GM18858 (cell line): ENCODE data around the gene FSD2.

Source experiments
- ATAC-seq: cut with Tn5 transposase; IDR thresholded peaks from one replicate; pipeline ENCODE4 v1.9.1; 2021; ENCODE audit not compliant: unreplicated experiment

FSD2 gene, protein sequence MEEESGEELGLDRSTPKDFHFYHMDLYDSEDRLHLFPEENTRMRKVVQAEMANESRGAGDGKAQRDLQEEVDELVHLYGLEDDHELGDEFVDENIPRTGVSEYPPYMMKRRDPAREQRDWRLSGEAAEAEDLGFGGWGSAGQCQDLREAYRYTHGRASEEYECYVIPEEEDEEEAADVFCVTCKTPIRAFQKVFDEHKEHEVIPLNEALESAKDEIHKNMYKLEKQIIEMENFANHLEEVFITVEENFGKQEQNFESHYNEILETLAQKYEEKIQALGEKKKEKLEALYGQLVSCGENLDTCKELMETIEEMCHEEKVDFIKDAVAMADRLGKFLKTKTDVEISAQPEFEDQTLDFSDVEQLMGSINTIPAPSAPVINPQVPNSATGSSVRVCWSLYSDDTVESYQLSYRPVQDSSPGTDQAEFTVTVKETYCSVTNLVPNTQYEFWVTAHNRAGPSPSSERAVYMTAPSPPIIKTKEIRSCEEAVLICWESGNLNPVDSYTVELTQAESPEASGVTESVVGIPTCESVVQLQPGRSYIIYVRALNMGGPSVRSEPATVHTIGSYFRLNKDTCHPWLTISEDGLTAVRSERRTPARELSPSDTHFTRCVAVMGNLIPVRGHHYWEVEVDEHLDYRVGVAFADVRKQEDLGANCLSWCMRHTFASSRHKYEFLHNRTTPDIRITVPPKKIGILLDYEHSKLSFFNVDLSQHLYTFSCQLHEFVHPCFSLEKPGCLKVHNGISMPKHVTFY

DNA sequence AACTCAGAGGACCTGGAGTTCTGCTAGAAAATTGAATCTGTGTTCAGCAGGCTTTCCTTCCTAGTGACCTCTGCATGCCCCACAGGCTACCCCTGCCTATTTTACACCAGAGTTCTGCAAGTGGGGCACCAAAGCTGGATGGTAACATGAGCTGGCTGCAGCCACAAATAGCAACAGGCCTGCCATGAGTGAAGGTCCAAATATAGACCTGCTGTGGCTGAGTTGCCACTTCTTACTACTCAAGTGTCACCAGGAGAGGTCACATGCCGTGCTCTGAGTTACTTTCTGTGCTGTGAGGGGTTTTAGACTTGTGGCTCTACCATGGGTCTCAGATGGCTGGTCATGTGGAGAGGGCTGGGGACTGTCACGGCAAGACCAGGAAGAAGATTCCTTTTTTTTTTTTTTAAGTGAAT, at the start of gene FSD2:
FSD2 (minus strand) TSS at position 76 of the 413 bp plus-strand sequence. CDS start 18,679 bp downstream, outside the sequence.
- peak; percentile 64 for ATAC-seq

DNA sequence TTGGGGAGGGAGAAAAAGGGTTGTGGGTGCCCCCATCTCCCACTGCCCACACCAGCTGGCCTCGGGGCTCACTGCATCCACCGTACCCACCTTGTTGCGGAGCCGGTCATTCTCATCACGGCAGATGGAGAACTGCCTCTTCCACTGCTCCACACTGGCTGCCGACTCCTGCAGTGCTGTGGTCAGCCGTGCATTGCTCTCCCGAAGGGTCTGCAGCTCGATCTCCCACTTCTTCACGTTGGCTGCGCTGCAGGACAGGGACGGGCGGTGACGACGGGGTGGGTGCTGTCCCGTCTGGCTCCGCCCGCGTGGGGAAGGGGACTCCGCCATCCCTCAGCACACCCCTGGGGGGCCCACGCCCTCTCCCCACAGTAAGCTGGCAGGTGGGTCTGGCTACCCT, 48.7 kb upstream of the FSD2 start:
- no peak for ATAC-seq

DNA sequence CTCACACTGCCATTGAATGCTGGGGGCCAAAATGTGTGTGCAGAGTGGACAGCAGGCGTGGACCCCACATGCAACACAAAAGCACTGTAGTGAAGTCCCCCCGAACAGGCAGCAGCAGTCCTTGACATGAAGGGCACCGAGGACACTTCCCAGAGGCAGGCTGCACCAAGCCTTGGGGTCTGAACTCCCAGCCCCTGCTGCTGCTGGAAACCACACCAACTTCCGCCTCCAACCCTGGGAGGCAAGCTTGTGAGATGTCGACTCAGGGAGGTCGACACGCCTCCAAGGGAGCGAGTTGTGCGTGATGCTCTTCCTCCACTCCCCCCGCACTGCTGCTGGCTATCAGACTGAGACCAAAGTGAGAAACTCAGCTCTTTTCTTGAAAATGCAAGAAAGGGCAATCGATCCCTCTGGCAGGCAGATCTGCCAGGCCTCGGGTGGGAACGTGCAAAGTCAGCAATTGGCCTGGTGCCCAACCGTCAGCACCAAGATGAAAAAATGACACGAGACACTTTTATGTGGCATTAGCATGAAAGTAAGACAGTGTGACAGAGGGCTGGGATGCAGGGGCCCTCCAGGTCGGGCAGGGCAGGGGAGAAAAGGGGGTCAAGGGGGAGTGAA, 47.2 kb upstream of the FSD2 start:
- ATAC-seq = no peak

DNA sequence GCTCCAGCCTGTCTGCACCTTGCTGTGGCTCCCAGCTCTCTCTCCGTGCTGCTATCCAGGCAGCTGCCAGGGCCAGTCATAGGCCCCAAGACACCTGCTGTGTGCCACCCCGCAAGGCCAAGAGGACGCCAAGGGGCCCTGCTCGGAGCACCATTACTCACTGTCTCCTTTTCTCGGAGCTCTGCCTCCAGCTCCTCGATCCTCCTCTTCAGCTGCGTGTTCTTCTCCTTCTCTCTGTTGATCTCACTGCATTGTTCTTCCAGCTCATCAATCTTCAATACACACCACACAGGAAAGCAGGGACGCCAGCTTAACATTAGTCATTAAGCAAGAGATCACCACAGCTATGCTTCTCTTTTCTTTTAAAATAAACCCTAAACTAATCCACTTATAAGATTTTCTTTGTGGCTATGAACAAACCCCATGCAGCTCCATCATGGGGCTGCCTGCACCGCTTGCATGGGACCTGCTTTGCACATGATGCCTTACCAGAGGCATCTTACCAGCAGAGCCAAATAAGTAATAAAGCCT, 46.2 kb upstream of the FSD2 start:
- ATAC-seq = no peak

DNA sequence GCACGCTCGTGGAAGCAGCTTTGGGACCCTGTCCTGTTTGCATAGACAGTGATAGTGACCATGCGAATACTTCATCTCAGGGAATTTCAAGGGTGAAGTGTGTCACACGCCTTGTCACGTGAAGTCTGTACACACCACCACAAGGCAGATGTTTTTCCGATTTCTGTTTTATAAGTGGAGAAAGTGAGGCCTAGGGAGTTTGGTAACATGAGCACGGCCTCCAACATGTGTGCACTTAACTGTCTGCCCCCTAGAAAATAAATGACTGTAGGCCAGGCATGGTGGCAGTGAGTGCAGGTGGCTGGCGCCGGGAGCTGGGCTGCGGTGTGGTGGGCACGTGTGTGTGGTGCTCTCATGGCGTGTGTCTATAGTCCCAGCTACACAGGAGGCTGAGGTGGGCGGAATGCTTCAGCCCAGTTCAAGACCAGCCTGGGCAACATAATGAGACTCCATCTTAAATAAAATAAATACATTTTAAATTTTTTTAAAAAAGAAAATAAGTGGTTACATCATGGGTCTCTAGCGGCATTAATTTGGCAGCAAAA, 45.5 kb upstream of the FSD2 start:
- no peak for ATAC-seq

DNA sequence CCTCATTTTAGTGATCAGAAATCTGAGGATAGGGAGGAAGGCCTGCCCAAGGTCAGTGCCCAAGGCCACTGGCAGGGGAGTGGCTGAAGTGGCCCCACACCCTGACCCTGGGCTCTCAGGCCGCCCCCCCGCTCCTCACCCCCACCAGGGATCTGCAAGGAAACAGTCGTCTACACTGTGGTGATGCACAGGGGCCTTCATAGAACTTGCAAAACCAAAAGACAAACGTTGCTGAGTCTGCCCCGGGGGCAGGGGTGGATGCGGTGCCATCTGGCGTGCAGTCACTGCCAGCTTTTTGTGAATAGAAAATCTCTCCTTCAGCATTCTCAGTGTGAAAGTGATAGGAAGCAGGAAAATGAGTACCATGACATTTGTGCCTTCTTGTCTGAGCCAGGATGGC, 44.9 kb upstream of the FSD2 start:
- no peak for ATAC-seq

DNA sequence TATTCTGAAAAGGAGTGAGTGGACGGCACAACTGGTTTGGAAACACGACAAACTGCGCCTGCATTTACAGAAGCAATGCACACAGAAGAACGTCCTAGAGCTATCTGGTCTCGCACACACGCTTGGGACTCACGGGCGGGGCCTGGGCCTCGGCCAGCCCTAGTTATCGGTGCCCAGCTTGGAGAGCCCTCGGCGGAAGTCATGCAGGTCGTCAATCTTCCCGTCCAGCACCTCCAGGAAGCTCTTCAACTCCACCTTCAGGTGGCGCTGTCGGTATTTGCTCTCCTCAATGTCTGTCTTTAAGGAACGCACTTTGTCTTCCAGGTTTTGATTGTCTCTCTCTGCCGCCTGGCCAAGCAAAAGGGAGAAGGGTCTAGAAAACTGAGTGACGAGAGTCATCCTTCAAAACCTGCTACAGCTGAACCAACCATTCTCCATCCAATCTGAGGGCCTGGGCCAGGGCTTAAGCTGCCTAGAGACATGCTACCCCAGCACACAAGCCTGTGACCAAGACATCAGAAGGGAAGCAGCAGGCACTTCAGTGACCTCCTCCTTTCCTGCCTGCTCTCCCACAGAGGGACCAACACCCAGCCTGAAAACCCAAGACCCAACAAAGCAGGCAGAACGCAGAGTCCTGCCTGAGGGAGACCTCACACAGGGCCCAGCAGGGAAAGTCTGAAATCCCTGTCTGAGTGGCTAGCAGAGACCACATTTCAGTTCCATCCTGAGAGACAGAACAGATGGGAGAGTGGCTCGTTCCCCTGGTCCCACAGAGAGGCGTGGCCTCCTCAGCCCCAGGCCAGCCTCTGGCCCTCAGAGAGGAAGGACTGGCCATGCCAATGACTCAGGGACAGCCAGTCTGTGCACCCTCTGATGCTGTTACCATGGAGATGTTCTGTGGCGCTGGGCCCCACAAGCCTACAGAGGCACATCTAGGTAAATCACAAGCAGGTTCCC, 44.0 kb upstream of the FSD2 start:
- ATAC-seq = no peak

DNA sequence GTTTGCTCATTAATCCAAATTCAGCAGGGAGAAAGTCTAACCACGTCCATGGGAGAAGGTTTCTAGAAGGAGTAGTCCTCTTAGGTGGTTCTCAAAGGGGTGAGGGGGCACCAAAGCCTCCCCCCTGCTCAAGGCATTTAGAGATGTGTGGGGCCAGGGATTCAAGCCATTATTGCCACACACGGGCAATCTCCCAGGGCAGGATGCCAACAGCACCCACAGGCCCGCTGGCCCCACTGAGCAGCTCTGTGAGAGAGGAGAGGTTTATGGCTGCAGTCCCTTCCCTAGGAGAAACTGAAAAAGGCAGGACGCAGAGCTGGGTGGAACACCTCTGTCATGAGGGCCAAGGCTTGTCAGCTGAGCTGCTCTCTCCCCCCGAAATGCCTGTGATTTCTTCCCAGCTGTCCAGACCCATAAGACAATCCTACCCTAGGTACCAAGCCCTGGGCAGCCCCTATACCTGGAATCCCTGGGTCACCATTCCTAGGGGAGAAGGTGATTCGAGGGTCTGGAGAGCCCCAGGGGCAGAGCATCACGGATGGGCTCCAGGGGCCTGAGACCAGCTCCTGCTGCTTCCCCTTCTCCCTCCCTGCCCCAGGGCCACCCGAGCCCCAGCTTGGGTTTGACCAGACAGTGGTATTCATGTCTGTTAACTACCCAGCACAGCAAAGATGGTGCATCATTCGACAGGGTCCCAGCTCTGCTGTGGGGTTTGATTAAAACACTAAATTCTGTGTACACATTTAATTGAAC, 42.5 kb upstream of the FSD2 start:
- ATAC-seq = no peak

DNA sequence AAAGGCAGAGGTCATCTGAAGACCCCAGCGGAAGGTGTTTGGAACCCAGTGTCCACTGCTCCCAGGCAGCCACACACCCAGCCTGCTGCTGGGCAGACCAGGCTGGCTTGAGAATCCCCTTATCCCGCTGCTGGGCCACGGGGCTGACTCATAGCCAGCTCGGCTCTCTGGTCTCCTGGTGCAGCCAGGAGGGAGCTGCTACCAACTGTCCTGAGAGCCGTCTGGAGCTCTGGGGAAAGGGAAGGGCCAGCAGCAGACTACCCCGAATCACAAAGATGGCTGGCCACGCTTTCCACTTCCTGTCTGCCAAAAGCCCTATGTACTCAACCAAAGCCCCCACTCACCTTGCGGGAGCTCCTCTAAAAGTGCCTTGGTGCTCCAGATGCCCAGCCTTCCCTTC, 41.8 kb upstream of the FSD2 start:
- ATAC-seq = no peak

DNA sequence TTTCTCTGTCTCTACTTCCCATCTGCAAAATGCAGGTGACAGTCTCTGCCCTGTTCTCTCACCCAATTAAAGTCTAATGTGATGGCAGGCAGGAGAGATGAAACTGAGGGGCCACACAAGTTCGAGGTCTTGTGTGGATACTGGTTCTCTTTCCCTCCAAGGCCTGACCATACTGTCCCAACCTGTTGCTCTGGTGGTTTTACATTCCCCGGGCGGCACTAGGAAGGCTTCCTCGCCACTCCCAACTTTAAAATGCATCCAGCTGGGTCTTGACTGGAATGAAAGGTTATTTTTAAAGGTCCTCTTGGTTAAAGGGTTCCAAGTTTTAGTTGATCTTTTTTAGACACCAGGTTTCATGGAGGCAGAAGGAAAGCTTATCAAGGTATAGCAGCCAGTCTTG, 40.8 kb upstream of the FSD2 start:
- no peak for ATAC-seq

DNA sequence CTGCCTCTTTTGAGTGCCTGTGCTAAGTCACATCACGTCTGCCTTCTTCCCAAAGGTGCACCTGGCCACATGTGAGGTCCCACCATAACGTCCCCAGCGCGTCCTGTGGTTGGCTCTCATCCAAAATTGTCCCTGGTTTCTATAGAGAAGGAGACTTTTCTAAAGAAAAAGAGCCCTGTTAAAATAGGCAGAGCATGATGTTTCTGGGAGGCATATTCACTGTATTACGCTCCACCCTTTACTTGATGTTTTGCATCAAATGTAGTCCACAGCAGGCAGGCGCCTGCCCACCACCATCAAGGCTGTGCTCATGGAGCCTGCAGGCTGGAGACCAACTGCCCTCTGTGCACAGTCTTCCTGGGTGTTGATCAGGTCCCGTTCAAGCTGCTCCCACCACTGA, 39.8 kb upstream of the FSD2 start:
- no peak for ATAC-seq

DNA sequence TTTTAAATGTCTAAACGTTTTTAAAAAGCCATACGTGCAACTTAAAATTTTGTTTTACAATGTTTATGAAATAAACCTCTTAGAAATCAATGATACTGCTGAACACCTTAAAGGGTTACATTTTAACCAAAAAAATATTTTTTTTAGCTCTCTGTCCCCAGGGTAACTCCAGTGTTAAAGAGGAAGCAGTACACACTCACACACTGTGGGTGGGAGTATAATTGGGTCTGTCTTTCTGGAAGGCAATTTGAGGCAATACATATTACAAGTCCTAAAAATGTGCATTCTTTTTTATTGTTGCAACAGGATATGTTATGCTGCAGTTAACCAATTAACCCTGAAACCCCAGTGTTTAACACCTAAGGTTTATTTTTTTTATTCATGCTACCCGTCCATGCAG, 37.7 kb upstream of the FSD2 start:
- ATAC-seq = no peak

DNA sequence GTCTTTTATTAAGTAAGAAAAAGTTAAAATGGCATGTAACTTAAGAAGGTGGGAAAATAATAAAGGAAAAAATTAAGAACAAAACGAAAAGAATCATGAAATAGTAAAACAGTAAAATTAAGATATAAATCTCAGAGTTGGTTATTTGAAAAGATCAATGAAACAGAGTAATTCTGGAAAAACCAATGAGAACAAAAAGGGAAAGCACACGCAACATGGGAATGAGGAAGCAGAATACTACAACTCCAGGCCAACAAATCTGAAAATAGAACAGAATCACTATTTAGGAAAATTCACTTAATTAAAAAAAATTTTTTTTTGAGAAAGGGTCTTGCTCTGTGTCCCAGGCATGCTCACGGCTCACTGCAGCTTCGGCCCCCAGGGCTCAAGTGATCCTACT, 34.3 kb upstream of the FSD2 start:
- ATAC-seq = no peak

DNA sequence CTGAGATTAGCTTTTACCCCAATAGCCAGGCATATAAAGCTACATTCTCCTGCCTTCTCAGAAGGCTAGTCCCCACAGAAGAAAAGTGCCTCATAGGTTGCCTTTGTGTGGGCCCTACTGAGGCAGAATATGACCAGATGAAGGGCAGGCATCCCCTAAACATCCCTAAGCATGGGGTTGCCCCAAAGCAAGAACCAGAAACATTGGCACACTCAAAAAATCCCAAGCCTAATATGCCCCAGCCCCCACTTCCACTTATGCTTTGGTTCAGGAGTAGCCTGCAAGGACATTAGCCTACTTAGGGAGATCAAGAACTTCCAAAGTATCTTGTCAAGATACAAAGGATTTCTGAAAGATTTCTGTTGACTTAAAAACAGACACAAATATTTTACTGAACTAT, 33.3 kb upstream of the FSD2 start:
- no peak for ATAC-seq

DNA sequence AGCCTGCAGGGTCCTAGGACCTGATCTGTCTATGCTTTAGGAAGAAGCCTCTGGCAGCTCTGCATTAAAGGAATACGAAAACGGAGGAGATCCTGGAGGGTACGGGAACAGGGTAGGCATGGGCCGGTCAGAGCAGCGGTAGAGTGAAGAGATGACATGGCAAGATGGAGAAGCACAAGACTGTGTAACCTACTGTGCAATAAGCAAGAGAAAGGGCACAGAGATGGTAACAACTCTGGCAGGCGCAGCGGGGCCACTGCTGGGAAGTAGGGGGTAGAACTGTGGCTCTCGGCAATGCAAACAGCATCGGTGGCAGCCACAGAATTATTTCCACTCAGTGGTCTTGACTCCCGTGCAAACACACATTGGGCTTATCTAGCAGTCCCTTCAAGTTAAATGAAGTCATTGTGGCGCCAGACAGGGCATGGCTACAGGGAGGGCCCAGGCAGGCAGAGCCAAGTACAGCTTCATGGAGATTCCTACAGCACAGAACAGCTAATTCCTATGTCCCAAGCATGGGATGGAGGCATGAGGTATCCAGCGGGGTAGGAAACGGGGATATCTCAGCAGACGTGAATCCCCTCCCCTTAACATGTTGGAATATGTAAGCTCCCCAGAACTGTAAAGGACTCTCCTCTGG, 32.3 kb upstream of the FSD2 start:
- ATAC-seq = no peak

DNA sequence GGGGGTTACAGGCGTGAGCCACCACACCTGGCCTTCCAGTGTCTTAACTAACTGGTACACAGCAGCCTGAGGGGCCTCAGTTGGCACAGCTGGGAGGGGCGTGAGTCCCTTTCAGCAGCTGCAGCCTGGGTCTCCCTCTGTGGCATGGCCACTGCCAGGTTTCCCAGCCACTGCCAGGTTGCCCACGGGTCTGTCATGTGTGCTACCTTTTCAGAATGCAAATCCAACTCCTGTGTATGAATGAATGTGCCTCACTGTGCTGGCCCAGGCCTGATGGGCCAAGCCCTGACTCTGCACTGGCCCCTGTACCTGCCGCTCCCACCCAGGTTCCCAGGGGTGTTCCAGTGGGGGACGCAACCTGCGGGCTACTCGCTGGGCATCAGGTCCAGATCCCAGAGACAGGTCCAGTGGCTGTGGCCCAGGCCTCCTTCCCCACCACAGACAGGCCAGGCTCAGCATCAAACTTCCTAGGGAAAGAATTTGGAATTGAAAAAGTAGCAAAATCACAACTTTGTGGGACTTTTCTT, 29.6 kb upstream of the FSD2 start:
- ATAC-seq = no peak

DNA sequence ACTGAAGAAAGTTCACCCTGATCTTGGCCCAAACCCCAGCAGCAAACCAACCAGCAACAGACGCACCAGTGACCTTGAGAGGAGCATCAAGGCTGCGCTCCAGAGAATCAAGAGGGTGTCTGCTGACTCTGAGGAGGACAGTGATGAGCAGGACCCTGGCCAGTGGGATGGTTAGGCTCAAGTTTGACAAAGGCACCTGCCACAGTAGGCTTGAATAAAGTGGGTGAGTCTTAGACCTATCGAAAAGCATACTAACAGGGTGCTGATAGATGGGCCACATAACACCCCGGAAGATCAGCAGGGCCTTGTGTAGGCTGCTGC, 27.5 kb upstream of the FSD2 start:
- ATAC-seq = no peak

DNA sequence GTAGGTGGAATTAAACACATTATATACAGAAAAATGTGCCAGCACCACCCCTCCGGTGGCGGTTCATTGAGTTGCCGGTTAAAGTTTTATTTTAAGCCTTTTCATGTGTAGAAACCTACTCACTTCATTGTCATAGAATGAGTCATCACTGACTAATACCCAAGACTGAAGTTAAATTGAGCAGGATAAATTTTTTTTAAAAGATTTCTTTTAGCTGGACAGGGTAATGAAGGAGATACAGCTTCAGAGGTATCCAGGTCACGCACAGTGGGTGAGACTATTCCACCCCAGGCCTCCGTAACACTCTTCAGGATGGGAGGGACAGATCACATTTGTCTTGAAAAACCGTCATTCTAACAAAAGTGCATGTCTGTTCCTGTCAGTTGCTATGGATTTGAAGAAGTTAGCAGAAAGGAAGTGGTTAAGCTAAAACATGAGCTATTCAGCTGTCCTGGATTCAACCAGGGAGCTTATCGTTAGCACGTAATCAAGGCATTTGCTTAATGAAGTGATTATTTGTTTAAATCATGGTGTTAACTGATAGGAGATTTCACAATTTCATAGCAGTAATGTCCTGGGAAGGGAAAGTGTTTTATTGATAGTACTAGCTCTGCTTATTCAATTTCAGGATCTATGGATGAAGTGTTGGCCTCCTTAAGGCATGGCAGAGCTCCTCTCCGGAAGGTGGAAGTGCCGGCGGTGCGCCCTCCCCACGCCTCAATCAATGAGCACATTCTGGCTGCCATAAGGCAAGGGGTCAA, 26.9 kb upstream of the FSD2 start:
- ATAC-seq = peak; percentile 86
